ENCODE measurements around the gene NUPR1. TPM values are rescaled to one million over a fixed set of nuclear protein-coding genes. Genes with fewer than 3 reads are reported as not detected.
A peak's percentile ranks its signal among the peaks of the same experiment; 100 is the strongest.

The NUPR1 gene
- total and polyA plus RNA-seq, 12 donors: 16.7 to 74.4 (median 33.1) TPM

GRCh38 chr16:28556914-28557320 is 18.1 kb upstream of the NUPR1 start:
- peaks cover 0 to 40% (median 7%) of the 10 kb centered on the region in 9 donors for H3K36me3 ChIP-seq
- WGBS, 2 donors: 71 to 81% methylated on average over 2 of the region's 2 CpGs
- H3K4me3 ChIP-seq: no peak overlapping the region
- peaks cover 8 to 38% (median 21%) of the 10 kb centered on the region in 9 donors for H3K4me1 ChIP-seq
- no peaks in the 10 kb centered on the region for H3K27me3 ChIP-seq
- no peak for TF ChIP-seq CTCF (IDR thresholded peaks at IDR 0.05)
- no peak for ATAC-seq
- H3K27ac ChIP-seq: no peak overlapping the region
- H3K9me3 ChIP-seq: no peaks in the 10 kb centered on the region
- DNase-seq: no peak
- intact Hi-C loops (cut with DNase I): loop anchor here in 1 of 10 donors (10.0 kb wide), 2 partner anchors 62 to 388 kb away; partner anchors contain the start of genes APOBR and CLN3

- DNase-seq (no peak), ATAC-seq (no peak)
- Histone ChIP-seq H3K4me1 (peaks cover 4 to 32% (median 11%) of the 10 kb centered on the region in 9 donors), H3K9me3 (no peaks in the 10 kb centered on the region), H3K36me3 (peaks cover 0 to 40% (median 7%) of the 10 kb centered on the region in 9 donors), H3K27me3 (no peaks in the 10 kb centered on the region), H3K4me3 (no peak overlapping the region), H3K27ac (no peak overlapping the region)
- no peak for TF ChIP-seq CTCF (IDR thresholded peaks at IDR 0.05)
- WGBS, 2 donors: 82 to 95% methylated on average over 2 of the region's 2 CpGs
- intact Hi-C loops (cut with DNase I): loop anchor here in 2 of 10 donors (2.0 to 10.0 kb wide), 3 partner anchors 61 to 389 kb away; partner anchors contain the start of genes APOBR (in 1 of the 2) and CLN3 (in 1 of the 2)
Observed at GRCh38 chr16:28555561-28555960, 16.8 kb upstream of the NUPR1 start.

- TF ChIP-seq CTCF (IDR thresholded peaks at IDR 0.05): no peak
- H3K27ac ChIP-seq: peak overlapping the region in 9 of 10 donors; percentile 93 to 98 (median 98)
- H3K4me3 ChIP-seq: peak overlapping the region; percentile 14 to 86 (median 67)
- DNase-seq: no peak
- peaks cover 4 to 32% (median 11%) of the 10 kb centered on the region in 9 donors for H3K4me1 ChIP-seq
- intact Hi-C loops (cut with DNase I): loop anchor here in 5 of 10 donors (2.0 to 10.0 kb wide), 7 partner anchors 58 to 390 kb away; partner anchors contain the start of genes APOBR (in 2 of the 5) and CLN3 (in 2 of the 5)
- 86 to 87% methylated on average over 15 of the region's 15 CpGs for WGBS, 2 donors
- H3K9me3 ChIP-seq: no peaks in the 10 kb centered on the region
- no peak for ATAC-seq
- H3K36me3 ChIP-seq: peaks cover 0 to 37% (median 7%) of the 10 kb centered on the region in 9 donors
- no peaks in the 10 kb centered on the region for H3K27me3 ChIP-seq
Observed at GRCh38 chr16:28554634-28555423, 16.1 kb upstream of the NUPR1 start.

GRCh38 chr16:28553776-28554633 is 15.2 kb upstream of the NUPR1 start, which contains the start of gene SGF29:
SGF29 (plus strand) TSS chr16:28553920; CDS start chr16:28581070, 27,150 bp downstream.
- ATAC-seq (peak; percentile 96 to 98 (median 96)), DNase-seq (peak; percentile 92 to 95)
- WGBS, 2 donors: 2 to 3% methylated on average over 84 to 88 of the region's 88 CpGs
- no peaks in the 10 kb centered on the region for H3K9me3 ChIP-seq
- peak in 8 of 9 donors; percentile 21 to 70 (median 38) for TF ChIP-seq CTCF (IDR thresholded peaks at IDR 0.05)
- H3K36me3 ChIP-seq: peaks cover 0 to 29% (median 7%) of the 10 kb centered on the region in 9 donors
- no peaks in the 10 kb centered on the region for H3K27me3 ChIP-seq
- H3K4me1 ChIP-seq: peaks cover 4 to 32% (median 11%) of the 10 kb centered on the region in 9 donors
- H3K27ac ChIP-seq: peak within 1 kb of the TSS; percentile 93 to 98 (median 98)
- intact Hi-C loops (cut with DNase I): loop anchor here in 6 of 10 donors (1.0 to 10.0 kb wide), 8 partner anchors 57 to 391 kb away; partner anchors contain the start of genes CLN3 (in 3 of the 6) and APOBR (in 2 of the 6)
- peak within 1 kb of the TSS; percentile 14 to 86 (median 67) for H3K4me3 ChIP-seq
